HG02884 (cell line): Measurements from ENCODE around the gene MTMR1.
A peak's percentile ranks its signal among the peaks of the same experiment; 100 is the strongest.

Experiments
- ATAC-seq: cut with Tn5 transposase; IDR thresholded peaks from one replicate; pipeline ENCODE4 v1.9.1; 2021; ENCODE audit warnings: mild to moderate bottlenecking, moderate library complexity; ENCODE audit not compliant: unreplicated experiment

MTMR1 gene

GRCh38 chrX:150696866-150697265, 3.7 kb downstream of the MTMR1 start:
- ATAC-seq, result no peak

GRCh38 chrX:150697641-150698040, 4.4 kb downstream of the MTMR1 start:
- no peak for ATAC-seq

GRCh38 chrX:150698981-150699380, 5.8 kb downstream of the MTMR1 start:
- no peak for ATAC-seq

GRCh38 chrX:150700107-150700506, 6.9 kb downstream of the MTMR1 start:
- ATAC-seq, result no peak

- ATAC-seq, result no peak
These were observed 8.2 kb downstream of the MTMR1 start for GRCh38 chrX:150701377-150701776.

GRCh38 chrX:150702966-150703694, 9.9 kb downstream of the MTMR1 start:
- no peak for ATAC-seq

- no peak for ATAC-seq
These were observed 10.4 kb downstream of the MTMR1 start for GRCh38 chrX:150703695-150703974.

- no peak for ATAC-seq
These were observed 10.9 kb downstream of the MTMR1 start for GRCh38 chrX:150704030-150704613.

- no peak for ATAC-seq
These were observed 19.4 kb downstream of the MTMR1 start for GRCh38 chrX:150712619-150713018.

- ATAC-seq, result no peak
These were observed 22.0 kb downstream of the MTMR1 start for GRCh38 chrX:150715184-150715583.

- no peak for ATAC-seq
These were observed 26.4 kb downstream of the MTMR1 start for GRCh38 chrX:150719621-150720020.

GRCh38 chrX:150729956-150730355, 36.8 kb downstream of the MTMR1 start:
- ATAC-seq, result no peak

GRCh38 chrX:150730719-150731118, 37.5 kb downstream of the MTMR1 start:
- ATAC-seq, result no peak

- ATAC-seq, result no peak
These were observed 38.6 kb downstream of the MTMR1 start for GRCh38 chrX:150731795-150732194.

- peak; percentile 63 for ATAC-seq
These were observed 43.3 kb downstream of the MTMR1 start for GRCh38 chrX:150736475-150736874.

GRCh38 chrX:150752124-150752523, 58.9 kb downstream of the MTMR1 start:
- ATAC-seq, result no peak

GRCh38 chrX:150753357-150753756, 60.2 kb downstream of the MTMR1 start:
- ATAC-seq, result no peak

GRCh38 chrX:150753968-150754367, 60.8 kb downstream of the MTMR1 start:
- ATAC-seq, result no peak

GRCh38 chrX:150757371-150757770, 64.2 kb downstream of the MTMR1 start:
- ATAC-seq, result no peak

- no peak for ATAC-seq
These were observed 66.6 kb downstream of the MTMR1 start for GRCh38 chrX:150759568-150760416.

GRCh38 chrX:150761176-150761818, 68.1 kb downstream of the MTMR1 start:
- ATAC-seq, result no peak

- ATAC-seq, result no peak
These were observed 68.6 kb downstream of the MTMR1 start for GRCh38 chrX:150761819-150762216.
